SK-MEL-5 (cell line): Measurements from ENCODE around the gene CTNND2. TPM values are rescaled to one million over a fixed set of nuclear protein-coding genes. Genes with fewer than 3 reads are reported as not detected.

Source experiments
- small RNA-seq, 2 experiments: library from RNA; depleted of rRNA; stranded (forward); fragments of <200 nt; gene quantifications; one replicate each; pipeline ENCODE3, GENCODE V24; 2014
- total RNA-seq: library from RNA; depleted of rRNA; stranded (reverse); fragments of >200 nt; shearing (Covaris generic); gene quantifications from 2 replicates; pipeline ENCODE4 v1.2.3, GENCODE V29; 2014

Gene CTNND2
- total RNA-seq, 1 experiment from 2014 or later = 0.85 TPM

Small RNAs within 50 kb of the gene (small RNA-seq; reads per million reads assigned to genes)
- 0 reads per million in 2 experiments for gene RNU6-429P
